ENCODE measurements around the gene HOTAIR.

- no peak for TF ChIP-seq MAX (IDR thresholded peaks at IDR 0.05; ENCODE audit: insufficient read depth, insufficient read length)
- no peak for TF ChIP-seq CTCF (IDR thresholded peaks at IDR 0.05; ENCODE audit: extremely low read depth in 1 of 2, insufficient read depth in 1 of 2, low read depth in 1 of 2, low read length in 2 of 2)
- no peak for TF ChIP-seq POLR2A (IDR thresholded peaks at IDR 0.05; ENCODE audit: low read depth, low read length)
- TF ChIP-seq JUN (IDR thresholded peaks at IDR 0.05; ENCODE audit: borderline replicate concordance, insufficient read depth, insufficient read length, low read depth) = no peak
Measured at GRCh38 chr12:53986686-53987483, 12.1 kb upstream of the HOTAIR start.
